ENCODE measurements around the gene NEUROD4.

The NEUROD4 gene

GRCh38 chr12:55058082-55058481 lies 38.3 kb downstream of the NEUROD4 start:
- DNase-seq (ENCODE audit: low read depth) = no peak
- TF ChIP-seq CTCF (IDR thresholded peaks at IDR 0.05; ENCODE audit: control insufficient read depth, extremely low read depth, insufficient read depth) = no peak
- no peak overlapping the region for H3K4me3 ChIP-seq (ENCODE audit: low read depth, low read length)

- H3K4me3 ChIP-seq (ENCODE audit: low read depth, low read length) = no peak overlapping the region
- TF ChIP-seq CTCF (IDR thresholded peaks at IDR 0.05; ENCODE audit: control insufficient read depth, extremely low read depth, insufficient read depth) = no peak
- DNase-seq (ENCODE audit: low read depth) = no peak
These were observed 39.0 kb downstream of the NEUROD4 start for GRCh38 chr12:55058776-55059175.

- DNase-seq (ENCODE audit: low read depth) = no peak
- no peak overlapping the region for H3K4me3 ChIP-seq (ENCODE audit: low read depth, low read length)
- TF ChIP-seq CTCF (IDR thresholded peaks at IDR 0.05; ENCODE audit: control insufficient read depth, extremely low read depth, insufficient read depth) = no peak
These were observed 40.7 kb downstream of the NEUROD4 start for GRCh38 chr12:55060470-55060869.

DNA sequence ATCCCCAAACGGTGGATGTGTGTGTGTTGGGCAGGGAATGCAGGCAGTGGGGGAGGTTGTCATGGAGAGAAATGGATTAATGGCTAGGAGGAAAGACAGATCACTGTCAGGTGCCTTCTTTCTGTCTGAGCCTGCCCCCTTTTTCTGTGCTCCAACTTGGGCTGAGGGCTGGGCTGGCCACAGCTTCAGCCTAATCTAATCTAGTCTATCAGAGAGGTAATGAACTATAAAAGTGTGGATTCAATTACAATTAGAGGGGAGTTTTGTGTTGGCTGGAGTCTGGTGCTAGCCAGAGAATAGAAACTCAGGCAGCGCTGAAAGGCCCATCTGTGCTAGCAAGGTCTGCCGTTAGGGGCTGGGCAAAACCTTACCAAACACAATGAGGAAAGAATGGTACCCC lies 41.2 kb downstream of the NEUROD4 start:
- no peak for TF ChIP-seq CTCF (IDR thresholded peaks at IDR 0.05; ENCODE audit: control insufficient read depth, extremely low read depth, insufficient read depth)
- no peak overlapping the region for H3K4me3 ChIP-seq (ENCODE audit: low read depth, low read length)
- DNase-seq (ENCODE audit: low read depth) = no peak

DNA sequence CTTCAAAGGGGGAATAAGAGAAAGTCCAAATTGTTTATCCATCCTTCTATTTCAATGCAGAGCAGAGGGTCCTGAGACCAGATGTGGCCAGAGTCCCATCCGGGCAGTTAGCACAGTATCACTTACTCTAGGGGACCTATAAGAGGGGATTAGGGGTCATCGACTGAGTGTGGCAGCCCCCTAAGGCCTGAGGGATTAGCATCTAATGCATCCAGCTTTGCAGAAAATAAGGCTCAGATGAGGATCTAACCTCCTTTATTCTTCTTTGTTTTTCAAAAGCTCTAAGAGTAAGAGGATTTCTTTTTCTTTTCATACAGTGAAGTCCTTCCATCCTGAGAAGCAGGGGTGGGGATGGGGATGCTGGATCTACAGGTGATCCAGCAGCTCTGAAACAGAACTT lies 43.5 kb downstream of the NEUROD4 start:
- TF ChIP-seq CTCF (IDR thresholded peaks at IDR 0.05; ENCODE audit: control insufficient read depth, extremely low read depth, insufficient read depth) = no peak
- no peak overlapping the region for H3K4me3 ChIP-seq (ENCODE audit: low read depth, low read length)
- no peak for DNase-seq (ENCODE audit: low read depth)

DNA sequence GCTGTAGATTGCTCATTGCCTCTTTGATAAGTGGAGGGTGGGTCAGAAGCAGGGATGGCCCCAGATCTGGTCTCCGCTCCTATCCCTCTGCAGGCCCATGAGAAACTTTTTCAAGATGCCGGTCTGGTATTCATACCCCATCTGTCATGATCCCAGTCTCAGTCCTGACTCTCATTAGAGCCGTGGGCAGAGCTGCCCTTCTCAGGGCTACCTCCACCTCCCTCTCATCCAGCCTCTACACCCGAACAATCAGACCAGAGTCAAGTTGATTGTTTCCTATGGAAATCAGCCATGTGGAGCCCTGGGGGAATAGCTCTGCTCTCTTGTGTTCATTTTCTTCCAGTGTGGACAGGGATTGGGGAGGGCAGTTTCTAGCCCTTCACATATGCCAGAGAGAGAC lies 45.8 kb downstream of the NEUROD4 start:
- no peak for DNase-seq (ENCODE audit: low read depth)
- H3K4me3 ChIP-seq (ENCODE audit: low read depth, low read length) = no peak overlapping the region
- TF ChIP-seq CTCF (IDR thresholded peaks at IDR 0.05; ENCODE audit: control insufficient read depth, extremely low read depth, insufficient read depth) = no peak

- no peak for DNase-seq (ENCODE audit: low read depth)
- H3K4me3 ChIP-seq (ENCODE audit: low read depth, low read length) = no peak overlapping the region
- no peak for TF ChIP-seq CTCF (IDR thresholded peaks at IDR 0.05; ENCODE audit: control insufficient read depth, extremely low read depth, insufficient read depth)
These were observed 47.9 kb downstream of the NEUROD4 start for GRCh38 chr12:55067701-55068100.
